SIG-M5 treated with dmso at 0.1 percent for 504 hours (cell line): ENCODE results near the gene ACSS1.

Experiments used
- DNase-seq: peaks from one replicate; lab custom pipeline; 2025; ENCODE audit not compliant: unreplicated experiment; lab: John Stamatoyannopoulos, UW

The ACSS1 gene

GRCh38 chr20:24979036-24979960 lies 78.6 kb downstream of the ACSS1 start:
- no peak for DNase-seq

DNA sequence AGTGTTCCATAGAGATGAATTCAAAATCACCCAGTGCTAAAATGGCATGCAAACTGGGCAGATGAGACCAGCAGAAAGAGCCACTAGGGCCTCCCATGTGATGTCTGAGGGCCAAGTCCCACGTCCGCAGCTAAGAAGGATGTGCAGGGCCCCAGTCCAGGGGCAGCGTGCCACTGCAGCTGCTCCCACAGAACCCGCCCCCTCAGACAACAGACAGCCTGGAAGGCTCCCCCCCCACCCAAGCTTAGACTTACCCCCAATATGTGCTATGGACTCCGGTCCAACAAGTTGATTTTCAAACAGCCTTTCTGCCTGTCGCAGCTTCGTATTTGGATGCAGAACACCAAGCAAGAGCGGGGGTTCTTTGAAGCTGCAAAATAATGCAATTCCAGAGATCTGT lies 79.4 kb downstream of the ACSS1 start:
- DNase-seq: no peak

DNA sequence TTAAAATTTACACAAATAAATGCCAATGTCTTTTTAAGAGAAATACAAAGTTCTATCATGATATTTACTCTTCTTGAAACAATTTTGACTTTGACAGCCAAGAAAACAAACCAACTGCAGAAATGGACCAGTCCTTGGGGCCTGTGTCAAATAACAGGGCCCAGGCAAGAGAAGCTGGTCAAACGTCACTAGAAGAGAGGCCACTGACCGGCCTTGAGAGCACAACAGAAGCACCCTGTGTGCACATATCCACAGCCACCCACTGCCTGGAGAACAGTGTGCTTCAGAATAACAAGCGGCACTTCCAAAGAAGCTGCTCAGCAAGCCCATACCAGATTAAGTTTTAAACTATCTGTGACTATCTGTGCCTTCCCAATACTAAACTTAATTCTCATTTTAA lies 80.1 kb downstream of the ACSS1 start:
- no peak for DNase-seq

DNA sequence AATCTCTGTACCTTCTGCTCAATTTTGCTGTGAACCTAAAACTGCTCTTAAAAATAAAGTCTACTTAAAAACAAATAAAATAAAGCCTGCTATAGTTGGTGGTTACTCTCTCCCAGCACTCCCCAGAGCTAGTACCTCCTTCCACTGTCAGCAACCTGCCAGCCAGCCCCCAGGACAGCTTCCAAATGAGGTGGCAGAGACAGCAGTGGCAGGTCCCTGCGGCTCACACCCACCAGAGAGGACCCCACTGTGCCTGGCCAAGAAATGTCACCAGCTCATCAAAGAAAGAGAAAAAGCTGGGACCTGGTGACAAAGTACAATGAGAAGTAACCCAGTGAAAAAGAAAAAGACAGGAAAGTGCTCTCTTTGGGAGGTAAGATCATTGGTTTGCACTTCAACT lies 80.6 kb downstream of the ACSS1 start:
- no peak for DNase-seq

- DNase-seq: no peak
These were observed 85.6 kb downstream of the ACSS1 start for GRCh38 chr20:24972341-24972740.

GRCh38 chr20:24971376-24972101 lies 86.4 kb downstream of the ACSS1 start:
- DNase-seq: no peak

GRCh38 chr20:24970754-24971153 lies 87.2 kb downstream of the ACSS1 start:
- DNase-seq: no peak

GRCh38 chr20:24970030-24970553 lies 87.8 kb downstream of the ACSS1 start:
- DNase-seq: no peak

GRCh38 chr20:24969186-24970029 lies 88.5 kb downstream of the ACSS1 start:
- no peak for DNase-seq

- DNase-seq: no peak
These were observed 89.6 kb downstream of the ACSS1 start for GRCh38 chr20:24968278-24968800.

DNA sequence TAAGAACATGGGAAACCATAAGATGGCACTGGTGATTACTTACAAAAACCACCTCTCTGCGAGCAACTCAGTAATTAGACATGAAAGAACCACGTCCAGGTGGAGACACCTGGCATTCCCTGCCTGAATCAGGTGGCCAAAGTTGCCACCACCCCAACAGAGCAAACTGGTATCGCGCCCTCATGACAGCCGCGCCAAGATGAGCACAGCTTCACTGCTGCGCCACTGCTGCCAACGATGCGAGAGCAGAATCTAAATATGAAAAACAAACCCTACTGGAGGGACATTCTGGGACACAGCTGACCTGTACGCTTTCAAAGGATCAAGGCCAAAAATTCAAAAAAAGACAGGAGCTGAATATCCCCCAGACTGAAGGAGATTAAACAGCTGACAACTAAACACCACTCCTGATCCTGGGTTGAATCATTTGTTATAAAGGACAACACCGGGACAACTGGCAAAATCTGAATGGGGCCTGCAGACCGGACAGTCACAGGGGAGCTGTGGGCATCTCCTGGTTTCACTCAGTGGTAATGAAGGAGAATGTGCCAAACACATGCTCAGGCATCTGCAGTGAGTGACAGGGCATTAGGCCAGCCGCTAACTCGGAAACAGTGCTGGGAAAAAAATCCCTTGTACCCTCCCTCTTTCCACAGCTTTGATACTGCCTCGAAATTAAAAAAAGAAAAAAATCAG lies 91.5 kb downstream of the ACSS1 start:
- DNase-seq: no peak

DNA sequence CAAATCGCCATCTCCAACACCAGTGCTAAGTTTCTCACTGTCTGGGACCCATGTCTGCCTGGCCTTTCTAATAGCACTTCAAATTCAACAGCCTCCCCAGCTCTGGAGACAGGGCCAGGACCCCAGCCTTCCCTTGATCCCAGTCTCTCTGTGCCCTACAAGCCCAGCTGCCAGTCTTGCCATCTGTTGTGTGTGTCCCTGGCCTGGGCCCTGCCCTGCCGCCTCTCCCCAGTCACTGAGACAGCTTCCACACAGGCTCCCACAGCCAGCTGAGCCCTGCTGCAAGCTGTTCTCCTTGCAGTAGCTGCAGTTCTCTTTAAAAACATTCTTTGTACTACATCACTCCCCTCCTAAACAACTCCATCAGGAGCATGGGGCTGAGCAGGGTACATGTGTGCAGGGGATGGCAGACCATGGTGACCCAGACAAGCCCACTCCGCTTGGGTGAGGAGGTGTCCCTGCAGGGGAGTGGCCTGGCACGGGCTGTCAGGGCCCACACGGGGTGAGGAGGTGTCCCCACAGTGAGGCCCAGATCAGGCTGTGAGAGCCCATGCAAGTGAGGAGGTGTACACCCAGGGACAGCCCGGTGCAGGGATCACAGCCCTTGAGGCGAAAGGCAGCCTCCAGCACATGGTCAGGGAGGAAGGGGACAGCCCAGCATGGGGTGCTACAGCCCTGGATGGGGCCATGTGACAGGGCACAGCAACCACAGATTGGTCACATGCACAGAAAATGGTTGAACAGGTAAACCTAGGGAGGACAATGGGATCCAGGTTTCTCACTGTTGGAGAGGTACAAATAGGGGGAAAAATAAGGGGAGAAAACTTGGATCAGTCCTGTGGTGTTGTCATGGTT lies 92.6 kb downstream of the ACSS1 start:
- no peak for DNase-seq

GRCh38 chr20:24964506-24964840 lies 93.5 kb downstream of the ACSS1 start:
- no peak for DNase-seq

DNA sequence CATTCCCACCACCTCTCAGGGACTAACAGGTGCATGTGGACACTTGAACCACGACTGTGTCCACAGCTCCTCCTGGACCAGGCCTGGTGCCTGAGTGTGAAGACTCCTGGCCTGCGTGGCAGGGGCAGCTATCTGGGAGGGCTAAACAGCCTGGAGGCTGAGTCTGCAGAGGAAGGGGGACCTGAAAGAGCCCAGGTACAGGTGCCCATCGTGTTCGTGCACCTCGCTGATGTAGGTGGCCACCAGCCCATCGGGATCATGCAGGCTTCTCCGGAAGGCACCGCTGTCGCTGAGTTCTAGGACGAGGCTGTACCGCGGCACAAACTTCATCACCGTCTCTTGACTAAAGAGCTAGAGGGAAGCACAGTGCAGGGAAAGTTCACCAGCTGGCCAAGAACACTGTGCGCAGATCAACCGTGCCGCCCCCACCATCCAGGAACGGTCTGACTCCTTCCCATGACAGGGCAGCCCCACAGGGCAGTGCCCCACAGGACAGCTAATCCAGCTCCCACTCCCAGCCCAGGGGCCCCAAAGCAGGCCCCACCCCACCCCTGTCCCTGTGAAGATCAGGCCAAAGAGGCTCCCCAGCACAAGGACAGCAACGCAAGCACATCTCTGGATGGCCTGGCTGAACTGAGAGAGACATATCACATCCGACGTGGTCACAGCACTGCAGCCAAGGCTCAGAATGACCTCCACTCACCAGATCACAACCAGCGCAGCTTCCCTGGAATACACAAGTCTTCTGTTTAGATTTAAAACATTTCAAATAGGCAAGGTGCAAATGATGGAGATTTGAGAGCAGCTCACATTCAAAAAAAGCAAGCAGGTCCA lies 94.0 kb downstream of the ACSS1 start:
- no peak for DNase-seq

GRCh38 chr20:24962510-24962909 lies 95.4 kb downstream of the ACSS1 start:
- DNase-seq: no peak

GRCh38 chr20:24962182-24962492 lies 95.8 kb downstream of the ACSS1 start:
- no peak for DNase-seq

GRCh38 chr20:24961384-24962181 lies 96.4 kb downstream of the ACSS1 start:
- no peak for DNase-seq

DNA sequence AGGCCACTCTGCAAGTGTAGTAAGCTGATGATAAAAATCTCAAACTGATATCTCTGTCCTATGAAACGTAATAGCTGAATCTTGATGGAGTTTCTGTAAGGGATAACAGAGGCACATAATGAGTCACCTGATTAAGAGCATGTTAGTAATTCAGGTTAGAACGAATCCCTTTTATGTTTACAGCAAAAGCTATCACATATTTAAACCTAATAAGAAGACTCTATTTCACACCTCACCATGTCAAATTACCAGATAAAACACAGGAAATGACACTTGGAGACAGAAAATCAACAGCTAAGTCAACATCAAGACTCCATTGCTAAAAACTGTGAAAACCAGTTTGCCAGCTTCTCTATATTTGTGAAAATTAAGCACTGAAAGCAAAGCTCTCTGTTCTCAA lies 97.1 kb downstream of the ACSS1 start:
- DNase-seq: no peak
